GM18873 (cell line): Measurements from ENCODE around the gene ACTMAP.

Experiments used
- ATAC-seq: cut with Tn5 transposase; IDR thresholded peaks from one replicate; pipeline ENCODE4 v1.9.1; 2021; ENCODE audit warnings: mild to moderate bottlenecking, moderate library complexity, moderate number of reproducible peaks; ENCODE audit not compliant: unreplicated experiment, low FRiP score

The ACTMAP gene

DNA sequence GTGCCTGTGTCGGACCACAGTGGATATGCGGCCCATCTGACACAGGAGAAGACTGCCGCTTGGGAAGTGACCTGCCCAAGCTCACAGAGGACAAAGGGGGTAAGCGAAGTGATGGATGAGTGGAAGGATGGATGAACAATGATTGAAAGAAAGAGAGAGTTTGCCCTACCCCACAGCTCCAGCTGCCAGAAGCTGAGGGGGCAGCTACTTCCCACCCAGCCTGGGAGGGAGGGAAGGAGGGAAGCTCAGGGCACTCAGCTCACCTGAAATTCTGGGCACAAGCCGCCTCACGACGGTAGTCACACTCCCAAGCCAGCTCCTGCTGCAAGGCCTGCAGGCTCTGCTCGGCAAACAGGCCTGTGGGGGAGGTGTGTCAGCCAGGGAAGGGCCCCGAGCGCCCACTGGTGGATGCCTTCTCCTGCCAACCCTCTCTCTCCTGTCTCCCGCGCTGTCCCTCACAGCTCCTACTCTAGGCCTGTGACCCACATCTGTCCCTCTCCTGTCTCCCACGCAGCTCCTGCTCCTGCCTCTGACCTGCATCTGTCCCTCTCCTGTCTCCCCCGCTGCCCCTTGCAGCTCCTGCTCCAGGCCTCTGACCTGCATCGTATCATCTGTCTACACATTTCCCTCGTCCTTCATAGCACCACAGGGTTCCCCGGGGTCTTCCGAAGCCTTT lies 47.8 kb downstream of the ACTMAP start:
- ATAC-seq = no peak

DNA sequence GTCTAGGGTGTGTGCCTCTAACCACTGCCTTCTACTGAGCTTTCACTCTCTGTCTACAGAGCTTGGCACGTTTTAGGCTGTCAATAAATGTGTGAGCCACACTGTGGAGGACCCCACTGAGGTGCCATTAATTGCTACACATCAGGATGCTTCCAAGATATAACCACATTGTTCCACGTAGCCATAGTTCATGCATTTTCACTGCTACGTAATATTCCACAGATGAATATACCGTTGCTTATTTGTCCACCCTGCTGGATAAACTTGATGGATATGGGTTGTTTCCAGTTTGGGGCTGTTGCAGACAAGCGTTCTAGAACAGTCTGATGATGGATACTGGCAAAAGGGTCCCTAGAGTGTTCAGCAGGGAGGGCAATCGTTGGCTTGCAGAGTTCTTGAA lies 48.5 kb downstream of the ACTMAP start:
- no peak for ATAC-seq

DNA sequence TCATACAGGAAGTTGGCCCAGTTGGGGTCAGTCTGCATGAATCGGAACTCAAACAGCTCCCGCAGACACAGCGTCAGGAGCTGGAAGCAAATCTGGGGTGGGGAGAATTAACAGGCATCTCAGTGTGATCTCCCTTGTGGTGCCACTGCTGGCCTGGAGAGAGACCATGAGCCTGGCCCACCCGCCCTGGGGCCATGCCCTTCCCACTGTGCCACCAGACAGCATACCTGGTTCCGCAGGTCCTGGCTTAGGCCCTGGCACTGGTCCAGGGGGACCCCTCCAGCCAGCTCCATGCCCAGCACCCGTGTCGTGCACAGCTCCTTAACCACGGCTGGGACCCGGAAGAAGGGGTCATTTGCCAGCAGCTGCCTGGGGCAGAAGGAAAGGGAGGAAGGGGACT lies 50.2 kb downstream of the ACTMAP start:
- ATAC-seq = no peak

DNA sequence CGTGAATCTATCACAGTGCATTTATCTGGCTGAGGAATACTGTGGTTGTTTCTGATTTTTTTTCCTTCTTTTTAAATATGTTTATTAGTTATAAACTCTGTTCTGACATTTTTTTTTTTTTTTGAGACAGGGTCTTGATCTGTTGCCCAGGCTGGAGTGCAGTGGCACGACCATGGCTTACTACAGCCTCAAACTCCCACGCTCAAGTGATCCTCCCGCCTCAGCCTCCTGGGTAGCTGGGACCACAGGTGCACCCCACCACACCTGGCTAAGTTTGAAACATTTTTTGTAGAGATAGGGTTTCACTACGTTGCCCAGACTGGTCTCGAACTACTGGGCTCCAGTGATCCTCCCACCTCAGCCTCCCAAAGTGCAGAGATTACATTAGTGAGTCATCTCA lies 53.3 kb downstream of the ACTMAP start:
- no peak for ATAC-seq

DNA sequence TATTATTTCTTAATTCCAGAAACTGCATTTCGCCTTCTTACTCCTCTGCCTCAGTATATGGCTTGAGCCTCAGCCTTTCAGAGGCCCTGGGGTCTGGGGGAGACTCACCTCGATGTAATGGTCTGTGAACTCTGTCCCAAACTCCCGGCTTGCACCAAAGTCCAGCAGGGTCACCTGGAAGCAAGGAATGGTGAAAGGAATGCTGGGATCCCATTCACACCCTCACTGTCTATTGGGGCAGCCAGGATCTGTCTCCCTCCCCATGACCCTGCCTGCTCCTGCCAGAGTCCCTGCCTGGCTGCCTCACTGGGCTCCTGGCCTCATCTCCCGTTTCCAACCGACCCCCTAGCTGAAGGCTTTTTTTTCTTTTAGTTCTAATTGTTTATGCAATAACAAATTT lies 54.4 kb downstream of the ACTMAP start:
- ATAC-seq = no peak

DNA sequence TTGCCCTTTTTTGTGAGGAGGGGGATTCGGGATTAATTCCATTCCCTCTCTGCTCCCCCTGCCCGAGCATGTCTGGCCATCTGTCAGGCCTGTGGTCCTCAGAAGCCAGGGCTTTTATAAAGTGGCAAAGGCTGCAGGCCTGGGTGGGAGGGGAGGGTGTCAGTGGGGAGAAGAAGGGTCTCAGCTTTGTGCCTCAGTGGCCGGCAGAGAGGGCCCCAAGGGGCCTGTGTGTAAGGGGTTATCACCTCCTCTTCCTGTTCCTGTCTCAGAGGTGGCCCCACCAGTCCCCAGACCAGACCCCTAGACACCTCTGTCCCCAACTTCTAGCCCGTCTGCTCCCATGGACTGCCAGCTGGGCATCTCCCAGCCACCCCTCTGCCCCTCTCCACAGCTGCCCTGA lies 56.4 kb downstream of the ACTMAP start:
- no peak for ATAC-seq

DNA sequence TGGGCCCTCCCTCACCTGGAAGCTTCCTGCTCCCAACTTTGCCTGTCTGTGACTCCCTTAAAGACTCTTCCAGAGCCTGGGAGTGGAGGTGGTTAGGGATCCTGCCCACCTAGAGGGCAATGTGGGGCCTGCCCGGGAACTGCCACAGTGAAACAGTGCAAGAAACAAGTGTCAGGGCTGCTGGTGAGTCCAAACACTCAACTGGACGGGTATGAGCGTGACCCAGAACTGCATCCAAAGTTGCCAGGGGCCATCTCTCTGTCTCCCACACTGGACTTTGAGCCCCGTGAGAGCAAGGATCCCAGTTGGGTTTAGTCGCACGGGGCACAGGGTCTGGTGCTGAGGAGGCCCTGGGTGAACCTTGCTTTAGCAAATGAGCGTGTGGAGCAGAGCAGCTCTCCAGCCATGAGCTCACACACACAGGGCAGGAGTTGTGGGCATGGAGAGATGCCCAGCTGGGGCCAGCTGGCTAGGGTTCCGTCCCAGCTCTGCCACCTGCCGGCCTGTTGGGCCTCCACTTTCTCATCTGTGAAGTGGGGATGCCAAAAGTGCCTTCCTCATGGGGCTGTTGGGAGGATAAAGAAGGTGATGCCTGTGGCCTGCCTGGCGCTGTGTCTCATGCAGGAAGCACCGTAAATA lies 57.0 kb downstream of the ACTMAP start:
- no peak for ATAC-seq

DNA sequence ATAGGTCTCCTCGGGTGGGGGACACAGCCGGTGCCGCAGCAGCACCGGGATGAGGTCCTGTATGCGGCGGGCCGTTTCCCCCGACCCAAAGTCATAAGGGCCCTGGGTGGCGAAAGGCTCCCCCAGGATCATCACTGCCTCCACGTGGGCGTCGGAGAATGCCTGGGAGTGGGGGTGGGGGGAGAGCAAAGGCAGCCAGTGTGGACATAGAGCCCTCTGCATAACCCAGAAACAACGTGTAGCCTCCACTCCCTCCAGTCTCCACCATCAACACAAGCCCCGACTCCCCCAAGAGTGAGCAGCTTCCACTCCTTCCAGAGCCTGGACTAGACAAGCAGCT lies 58.1 kb downstream of the ACTMAP start:
- no peak for ATAC-seq

DNA sequence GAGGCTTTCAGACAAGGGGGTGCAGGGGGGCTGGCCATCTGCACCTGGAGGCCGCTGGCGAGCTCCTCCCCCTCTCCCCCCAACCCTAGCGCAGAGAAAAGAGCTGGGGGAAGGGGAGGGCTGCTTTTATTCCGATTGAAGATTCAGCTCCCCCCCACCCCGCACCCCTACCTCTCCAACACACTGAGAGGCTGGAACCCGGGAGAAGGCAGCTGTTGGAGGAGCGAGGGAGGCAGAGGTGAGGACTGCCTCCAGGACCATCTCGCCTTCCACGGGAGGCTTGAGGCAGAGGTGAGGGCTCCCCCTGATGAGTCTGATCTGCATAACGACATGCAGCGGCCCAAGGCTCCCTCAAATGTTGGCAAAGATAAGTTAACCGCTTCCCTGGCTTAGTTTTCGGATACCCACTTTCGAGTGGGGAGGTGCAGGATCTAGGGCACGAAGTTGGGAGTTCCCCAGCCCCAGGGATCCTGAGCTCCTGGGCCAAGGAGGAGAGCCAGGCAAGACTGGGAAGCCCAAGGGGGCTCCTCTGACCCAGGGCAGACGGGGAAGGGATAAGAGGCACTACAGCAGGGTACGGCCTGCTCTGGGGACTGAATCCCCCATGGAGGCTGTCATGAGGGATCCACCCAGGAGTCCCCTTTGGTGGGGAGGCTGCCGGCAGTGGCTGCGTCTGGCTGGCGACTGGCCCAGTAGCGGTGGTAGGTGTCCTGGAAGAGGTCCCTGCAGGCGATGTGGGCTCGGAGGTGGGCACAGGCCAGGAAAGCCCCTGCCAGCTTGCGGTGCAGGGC lies 58.7 kb downstream of the ACTMAP start:
- no peak for ATAC-seq
